Measurements from ENCODE around the gene HOXA3. TPM values are rescaled to one million over a fixed set of nuclear protein-coding genes. Genes with fewer than 3 reads are reported as not detected.

The HOXA3 gene
- total and polyA plus RNA-seq, 4 donors, result 6.2 to 36.9 (median 19.0) TPM

- Histone ChIP-seq H3K27me3 (ENCODE audit: control insufficient read depth, insufficient read depth, low read length) (peaks cover 11% of the 10 kb centered on the region), H3K27ac (ENCODE audit: low read depth, low read length) (peak overlapping the region; percentile 99), H3K9me3 (ENCODE audit: control insufficient read depth, insufficient read depth, low read length) (no peaks in the 10 kb centered on the region), H3K4me1 (ENCODE audit: control insufficient read depth, insufficient read depth, low read length) (peaks cover 80% of the 10 kb centered on the region), H3K4me3 (ENCODE audit: low read depth, low read length) (peak overlapping the region; percentile 74), H3K36me3 (ENCODE audit: control insufficient read depth, insufficient read depth, low read length) (peaks cover 12% of the 10 kb centered on the region)
- 11% methylated on average over 39 of the region's 48 CpGs for whole genome bisulfite sequencing (ENCODE audit: insufficient coverage)
- peak in 1 of 6 donors; percentile 70 for DNase-seq (ENCODE audit: low read depth in 4 of 6, low spot score in 6 of 6)
Observed at GRCh38 chr7:27154901-27155815, 2.8 kb upstream of the HOXA3 start.

- H3K4me1 ChIP-seq (ENCODE audit: control insufficient read depth, insufficient read depth, low read length), result peaks cover 76% of the 10 kb centered on the region
- 40% methylated on average over 8 of the region's 10 CpGs for WGBS (ENCODE audit: insufficient coverage)
Observed at GRCh38 chr7:27154369-27154768, 2.0 kb upstream of the HOXA3 start.

GRCh38 chr7:27153526-27153925 lies 1.1 kb upstream of the HOXA3 start:
- H3K27me3 ChIP-seq (ENCODE audit: control insufficient read depth, insufficient read depth, low read length), result peaks cover 5% of the 10 kb centered on the region
- WGBS (ENCODE audit: insufficient coverage), result 43% methylated on average over 3 of the region's 3 CpGs
- H3K4me3 ChIP-seq (ENCODE audit: low read depth, low read length), result peak overlapping the region; percentile 91
- no peak for DNase-seq (ENCODE audit: low read depth in 4 of 6, low spot score in 6 of 6)
- peaks cover 14% of the 10 kb centered on the region for H3K36me3 ChIP-seq (ENCODE audit: control insufficient read depth, insufficient read depth, low read length)
- H3K27ac ChIP-seq (ENCODE audit: low read depth, low read length), result peak overlapping the region; percentile 99
- peaks cover 76% of the 10 kb centered on the region for H3K4me1 ChIP-seq (ENCODE audit: control insufficient read depth, insufficient read depth, low read length)
- no peaks in the 10 kb centered on the region for H3K9me3 ChIP-seq (ENCODE audit: control insufficient read depth, insufficient read depth, low read length)

More at GRCh38 chr7:27154369-27154768, 2.0 kb upstream of the HOXA3 start:
- Histone ChIP-seq H3K9me3 (ENCODE audit: control insufficient read depth, insufficient read depth, low read length) (no peaks in the 10 kb centered on the region), H3K4me3 (ENCODE audit: low read depth, low read length) (peak overlapping the region; percentile 74), H3K36me3 (ENCODE audit: control insufficient read depth, insufficient read depth, low read length) (peaks cover 12% of the 10 kb centered on the region), H3K27me3 (ENCODE audit: control insufficient read depth, insufficient read depth, low read length) (peaks cover 8% of the 10 kb centered on the region), H3K27ac (ENCODE audit: low read depth, low read length) (peak overlapping the region; percentile 99)
- no peak for DNase-seq (ENCODE audit: low read depth in 4 of 6, low spot score in 6 of 6)

- Histone ChIP-seq H3K27ac (ENCODE audit: low read depth, low read length) (peak overlapping the region; percentile 99), H3K9me3 (ENCODE audit: control insufficient read depth, insufficient read depth, low read length) (no peaks in the 10 kb centered on the region), H3K4me3 (ENCODE audit: low read depth, low read length) (peak overlapping the region; percentile 91), H3K4me1 (ENCODE audit: control insufficient read depth, insufficient read depth, low read length) (peaks cover 76% of the 10 kb centered on the region), H3K27me3 (ENCODE audit: control insufficient read depth, insufficient read depth, low read length) (no peaks in the 10 kb centered on the region), H3K36me3 (ENCODE audit: control insufficient read depth, insufficient read depth, low read length) (peaks cover 14% of the 10 kb centered on the region)
- WGBS (ENCODE audit: insufficient coverage), result 20% methylated on average over 14 of the region's 22 CpGs
- DNase-seq (ENCODE audit: low read depth in 4 of 6, low spot score in 6 of 6), result peak in 1 of 6 donors; percentile 64
Observed at GRCh38 chr7:27152816-27153442, 546 bp upstream of the HOXA3 start.

GRCh38 chr7:27151341-27151930 lies 947 bp downstream of the HOXA3 start:
- peak overlapping the region; percentile 99 for H3K27ac ChIP-seq (ENCODE audit: low read depth, low read length)
- DNase-seq (ENCODE audit: low read depth in 4 of 6, low spot score in 6 of 6), result no peak
- no peaks in the 10 kb centered on the region for H3K9me3 ChIP-seq (ENCODE audit: control insufficient read depth, insufficient read depth, low read length)
- peaks cover 78% of the 10 kb centered on the region for H3K4me1 ChIP-seq (ENCODE audit: control insufficient read depth, insufficient read depth, low read length)
- H3K27me3 ChIP-seq (ENCODE audit: control insufficient read depth, insufficient read depth, low read length), result peaks cover 4% of the 10 kb centered on the region
- under 1% methylated on average over 20 of the region's 27 CpGs for WGBS (ENCODE audit: insufficient coverage)
- H3K4me3 ChIP-seq (ENCODE audit: low read depth, low read length), result peak overlapping the region; percentile 91
- H3K36me3 ChIP-seq (ENCODE audit: control insufficient read depth, insufficient read depth, low read length), result peaks cover 23% of the 10 kb centered on the region

- Histone ChIP-seq H3K27ac (ENCODE audit: low read depth, low read length) (peak overlapping the region; percentile 99), H3K4me3 (ENCODE audit: low read depth, low read length) (peak overlapping the region; percentile 91), H3K36me3 (ENCODE audit: control insufficient read depth, insufficient read depth, low read length) (peaks cover 25% of the 10 kb centered on the region), H3K27me3 (ENCODE audit: control insufficient read depth, insufficient read depth, low read length) (peaks cover 4% of the 10 kb centered on the region), H3K4me1 (ENCODE audit: control insufficient read depth, insufficient read depth, low read length) (peaks cover 80% of the 10 kb centered on the region), H3K9me3 (ENCODE audit: control insufficient read depth, insufficient read depth, low read length) (no peaks in the 10 kb centered on the region)
- under 1% methylated on average over 57 of the region's 58 CpGs for WGBS (ENCODE audit: insufficient coverage)
- DNase-seq (ENCODE audit: low read depth in 4 of 6, low spot score in 6 of 6), result peak in 2 of 6 donors; percentile 94 to 95
Observed at GRCh38 chr7:27150568-27151340, 1.6 kb downstream of the HOXA3 start.

GRCh38 chr7:27149842-27150567 lies 2.4 kb downstream of the HOXA3 start:
- peaks cover 30% of the 10 kb centered on the region for H3K36me3 ChIP-seq (ENCODE audit: control insufficient read depth, insufficient read depth, low read length)
- WGBS (ENCODE audit: insufficient coverage), result 32% methylated on average over 7 of the region's 13 CpGs
- peaks cover 4% of the 10 kb centered on the region for H3K27me3 ChIP-seq (ENCODE audit: control insufficient read depth, insufficient read depth, low read length)
- H3K4me1 ChIP-seq (ENCODE audit: control insufficient read depth, insufficient read depth, low read length), result peaks cover 82% of the 10 kb centered on the region
- peak overlapping the region; percentile 99 for H3K27ac ChIP-seq (ENCODE audit: low read depth, low read length)
- H3K9me3 ChIP-seq (ENCODE audit: control insufficient read depth, insufficient read depth, low read length), result no peaks in the 10 kb centered on the region
- no peak for DNase-seq (ENCODE audit: low read depth in 4 of 6, low spot score in 6 of 6)
- H3K4me3 ChIP-seq (ENCODE audit: low read depth, low read length), result peak overlapping the region; percentile 91

- 16% methylated on average over 29 of the region's 30 CpGs for WGBS (ENCODE audit: insufficient coverage)
- DNase-seq (ENCODE audit: low read depth in 4 of 6, low spot score in 6 of 6), result peak in 2 of 6 donors; percentile 69 to 84
- Histone ChIP-seq H3K4me3 (ENCODE audit: low read depth, low read length) (peak overlapping the region; percentile 91), H3K27me3 (ENCODE audit: control insufficient read depth, insufficient read depth, low read length) (peaks cover 4% of the 10 kb centered on the region), H3K36me3 (ENCODE audit: control insufficient read depth, insufficient read depth, low read length) (peaks cover 30% of the 10 kb centered on the region), H3K4me1 (ENCODE audit: control insufficient read depth, insufficient read depth, low read length) (peaks cover 81% of the 10 kb centered on the region), H3K27ac (ENCODE audit: low read depth, low read length) (peak overlapping the region; percentile 99), H3K9me3 (ENCODE audit: control insufficient read depth, insufficient read depth, low read length) (no peaks in the 10 kb centered on the region)
Observed at GRCh38 chr7:27148756-27149641, 3.4 kb downstream of the HOXA3 start.

Measured in spinal cord (tissue), 10 donors.